Breast epithelium (tissue), 4 donors: ENCODE measurements around the gene CDYL. TPM values are rescaled to one million over a fixed set of nuclear protein-coding genes. Genes with fewer than 3 reads are reported as not detected.

Experiments used
- DNase-seq, 2 donors: peaks; one replicate each; pipeline ENCODE4 v3.0.0-alpha.2; 2019; ENCODE audit warnings: low spot score in 2 of 2
- H3K27ac ChIP-seq, 2 donors: fragments of 200-600 bp; sonication (generic) in 1 of 2; one replicate each; pipeline ENCODE4 v1.5.1; 2016 to 2019; ENCODE audit warnings: mild to moderate bottlenecking in 1 of 2
- H3K27me3 ChIP-seq, 2 donors: fragments of 200-600 bp; sonication (generic) in 1 of 2; one replicate each; pipeline versions ENCODE4 v1.5.1 to v1.6.0; 2017 to 2019; ENCODE audit warnings: control low read depth in 1 of 2, mild to moderate bottlenecking in 1 of 2
- H3K36me3 ChIP-seq: fragments of 200-600 bp; one replicate; pipeline ENCODE4 v1.5.1; 2019
- H3K4me1 ChIP-seq, 2 donors: fragments of 200-600 bp; sonication (generic); one replicate each; pipeline ENCODE4 v1.5.1; 2016 to 2019; ENCODE audit warnings: control low read depth in 1 of 2
- H3K4me3 ChIP-seq, 3 donors: fragments of 200-600 bp; sonication (generic); 1 replicate in 2 of 3; 2 replicates in 1 of 3; pipeline ENCODE4 v1.5.1; 2016 to 2019; ENCODE audit warnings: mild to moderate bottlenecking in 3 of 3, moderate library complexity in 2 of 3
- H3K9me3 ChIP-seq, 2 donors: fragments of 200-600 bp; sonication (generic) in 1 of 2; one replicate each; pipeline ENCODE4 v1.5.1; 2016 to 2019; ENCODE audit warnings: control low read depth in 1 of 2
- CTCF ChIP-seq, 3 donors: fragments of 450-650 bp; IDR thresholded peaks; one replicate each; pipeline ENCODE4 v1.5.1; 2016 to 2017; ENCODE audit warnings: antibody characterized with exemption in 3 of 3, mild to moderate bottlenecking in 3 of 3, moderate library complexity in 3 of 3
- POLR2A ChIP-seq: fragments of 450-650 bp; IDR thresholded peaks from one replicate; pipeline ENCODE4 v1.6.1; 2016; ENCODE audit warnings: antibody characterized with exemption, mild to moderate bottlenecking, moderate library complexity
- POLR2AphosphoS5 ChIP-seq, 3 donors: sonication (generic); formaldehyde crosslinking; IDR thresholded peaks; one replicate each; pipeline ENCODE4 v1.6.1; 2017; ENCODE audit warnings: antibody characterized with exemption in 3 of 3
- intact Hi-C: fragments of 100-400 bp; cut with DNase I; formaldehyde crosslinking; loops from one replicate; pipeline ENCODE4 v1.15.1; 2023; ENCODE audit warnings: low total_unique reads
- total RNA-seq, 3 donors: library from RNA; depleted of rRNA; stranded (reverse); fragments of >200 nt; gene quantifications; one replicate each; pipeline ENCODE4 v1.1.0, GENCODE V29; 2016

CDYL gene
- total RNA-seq, 3 donors from 2014 or later = 32.9 to 58.0 (median 40.0) TPM

GRCh38 chr6:4794140-4794707 lies 18.0 kb downstream of the CDYL start:
- no peaks in the 10 kb centered on the region for H3K27me3 ChIP-seq
- H3K36me3 ChIP-seq = no peaks in the 10 kb centered on the region
- DNase-seq = no peak
- H3K27ac ChIP-seq = no peak overlapping the region
- no peaks in the 10 kb centered on the region for H3K9me3 ChIP-seq
- no peak for TF ChIP-seq POLR2A
- TF ChIP-seq POLR2AphosphoS5 (IDR thresholded peaks at IDR 0.05) = no peak
- no peak for TF ChIP-seq CTCF (IDR thresholded peaks at IDR 0.05)
- no peak overlapping the region for H3K4me3 ChIP-seq
- H3K4me1 ChIP-seq = no peaks in the 10 kb centered on the region
- intact Hi-C loops = no loop called here

- Histone ChIP-seq H3K4me1 (no peaks in the 10 kb centered on the region), H3K27ac (no peak overlapping the region), H3K36me3 (no peaks in the 10 kb centered on the region), H3K27me3 (no peaks in the 10 kb centered on the region), H3K9me3 (peaks cover 4 to 12% of the 10 kb centered on the region in 2 donors), H3K4me3 (no peak overlapping the region)
- DNase-seq = no peak
- TF ChIP-seq POLR2A = no peak
- no peak for TF ChIP-seq CTCF (IDR thresholded peaks at IDR 0.05)
- TF ChIP-seq POLR2AphosphoS5 (IDR thresholded peaks at IDR 0.05) = no peak
- intact Hi-C loops = no loop called here
Observed at GRCh38 chr6:4797587-4797986, 21.4 kb downstream of the CDYL start.

GRCh38 chr6:4799912-4800311 lies 23.7 kb downstream of the CDYL start:
- no peaks in the 10 kb centered on the region for H3K36me3 ChIP-seq
- no peaks in the 10 kb centered on the region for H3K4me1 ChIP-seq
- TF ChIP-seq POLR2A = no peak
- TF ChIP-seq CTCF (IDR thresholded peaks at IDR 0.05) = no peak
- TF ChIP-seq POLR2AphosphoS5 (IDR thresholded peaks at IDR 0.05) = no peak
- no peak for DNase-seq
- no peak overlapping the region for H3K4me3 ChIP-seq
- H3K27me3 ChIP-seq = no peaks in the 10 kb centered on the region
- H3K9me3 ChIP-seq = peaks cover 4 to 12% of the 10 kb centered on the region in 2 donors
- no peak overlapping the region for H3K27ac ChIP-seq
- intact Hi-C loops = no loop called here

GRCh38 chr6:4800662-4801061 lies 24.5 kb downstream of the CDYL start:
- no peak for TF ChIP-seq CTCF (IDR thresholded peaks at IDR 0.05)
- TF ChIP-seq POLR2A = no peak
- no peak for TF ChIP-seq POLR2AphosphoS5 (IDR thresholded peaks at IDR 0.05)
- no peaks in the 10 kb centered on the region for H3K4me1 ChIP-seq
- no peaks in the 10 kb centered on the region for H3K36me3 ChIP-seq
- DNase-seq = no peak
- intact Hi-C loops = no loop called here
- H3K4me3 ChIP-seq = no peak overlapping the region
- no peak overlapping the region for H3K27ac ChIP-seq
- H3K27me3 ChIP-seq = no peaks in the 10 kb centered on the region
- peaks cover 4 to 12% of the 10 kb centered on the region in 2 donors for H3K9me3 ChIP-seq

- no peaks in the 10 kb centered on the region for H3K27me3 ChIP-seq
- H3K36me3 ChIP-seq = no peaks in the 10 kb centered on the region
- no peak for TF ChIP-seq POLR2A
- no peak for TF ChIP-seq CTCF (IDR thresholded peaks at IDR 0.05)
- TF ChIP-seq POLR2AphosphoS5 (IDR thresholded peaks at IDR 0.05) = no peak
- H3K4me3 ChIP-seq = no peak overlapping the region
- H3K4me1 ChIP-seq = no peaks in the 10 kb centered on the region
- intact Hi-C loops = no loop called here
- H3K27ac ChIP-seq = no peak overlapping the region
- H3K9me3 ChIP-seq = peaks cover 4 to 12% of the 10 kb centered on the region in 2 donors
- DNase-seq = no peak
Observed at GRCh38 chr6:4801491-4802110, 25.4 kb downstream of the CDYL start.
